NT2/D1 (cell line): ENCODE measurements around the gene FKBP4.

Experiments used
- SUZ12 ChIP-seq: IDR thresholded peaks from 2 replicates; pipeline ENCODE4 v1.6.1; 2011; ENCODE audit not compliant: insufficient read length, insufficient read depth; ENCODE audit errors: extremely low read depth
- YY1 ChIP-seq: IDR thresholded peaks from 2 replicates; pipeline ENCODE4 v1.6.1; 2011; ENCODE audit not compliant: insufficient read length, insufficient read depth
- ZNF274 ChIP-seq: IDR thresholded peaks from 2 replicates; pipeline ENCODE4 v1.6.1; 2011; ENCODE audit warnings: mild to moderate bottlenecking, low read depth, low read length

DNA sequence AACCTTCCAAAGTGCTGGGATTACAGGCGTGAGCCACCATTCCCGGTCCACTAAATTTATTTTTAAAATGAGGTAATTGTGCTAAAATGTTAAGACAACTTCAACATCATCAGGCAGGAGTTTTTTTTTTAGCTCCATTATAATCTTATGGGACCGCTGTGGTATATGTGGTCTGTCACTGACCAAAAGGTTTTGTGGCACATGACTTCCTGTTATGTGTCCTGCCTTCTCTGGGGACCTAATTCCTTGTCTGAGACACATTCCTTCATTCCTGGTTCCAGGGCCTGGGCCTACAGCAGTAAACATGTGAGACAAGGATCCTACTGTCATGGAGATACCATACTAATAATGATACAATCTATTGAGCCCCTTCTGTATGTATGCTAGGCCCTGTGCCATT, 57.2 kb downstream of the FKBP4 start:
- no peak for TF ChIP-seq SUZ12
- no peak for TF ChIP-seq YY1
- no peak for TF ChIP-seq ZNF274
